HepG2 (cell line): ENCODE results near the gene PLD4. TPM values are rescaled to one million over a fixed set of nuclear protein-coding genes. Genes with fewer than 3 reads are reported as not detected.
A peak's percentile ranks its signal among the peaks of the same experiment; 100 is the strongest.
"Not testable (repeated sequence)": the region's sequence is repeated elsewhere in the genome, so short reads cannot be mapped to it uniquely, and the experiment has no call there.

ENCODE experiments used
- ATAC-seq: fragments of 200-7000 bp; cut with Tn5 transposase; 3 replicates; pipeline ENCODE4 v1.9.1; 2020; ENCODE audit warnings: mild to moderate bottlenecking, moderate library complexity
- BruUV-seq: library from RNA; stranded (reverse); fragments of 400-500 nt; replicated peaks from 2 replicates; lab custom pipeline; 2021; lab: Mats Ljungman, UMichigan
- CTCF ChIA-PET: fragments of 300-600 bp; formaldehyde crosslinking; extraction: SDS; loops from one replicate; lab custom pipeline; 2021; ENCODE audit warnings: low total read pairs, inconsistent platforms, low intra/inter-chr PET ratio; lab: Yijun Ruan, JAX
- POLR2A ChIA-PET: fragments of 350-600 bp; sonication (Branson Sonifier 250); formaldehyde crosslinking; loops from one replicate; lab custom pipeline; 2020; ENCODE audit warnings: antibody characterized with exemption, inconsistent platforms; lab: Yijun Ruan, JAX
- DNase-seq: peaks from one replicate; pipeline ENCODE4 v3.0.0-alpha.2; 2015; ENCODE audit warnings: low spot score
- FAIRE-seq: peaks from 3 replicates; lab custom pipeline; 2011; peaks lifted over from hg19 to GRCh38; lab: Jason Lieb, UNC
- H2AFZ ChIP-seq: one replicate; pipeline ENCODE4 v1.6.1; 2011; ENCODE audit warnings: low read length, inconsistent platforms
- H3K27ac ChIP-seq: fragments of 300-600 bp; 3 replicates; pipeline ENCODE4 v1.8.0; 2011; ENCODE audit warnings: mixed run types, mild to moderate bottlenecking, mixed read lengths, low read length, inconsistent platforms; ENCODE audit not compliant: insufficient read depth; ENCODE audit errors: extremely low read length
- H3K27me3 ChIP-seq, 2 experiments: fragments of 200-600 bp in 1 of 2; 2 replicates in 1 of 2; 3 replicates in 1 of 2; pipeline versions ENCODE4 v1.6.0 to v1.8.0; 2011; ENCODE audit warnings: low read length in 2 of 2, mild to moderate bottlenecking in 2 of 2, moderate library complexity in 2 of 2, inconsistent platforms in 1 of 2; ENCODE audit not compliant: insufficient read depth in 2 of 2, control insufficient read depth in 1 of 2
- H3K36me3 ChIP-seq, 2 experiments: fragments of 200-600 bp in 1 of 2; replicated peaks in 1 of 2; 2 replicates in 1 of 2; 3 replicates in 1 of 2; pipeline versions ENCODE4 v1.5.1 to v1.8.0; 2011; ENCODE audit warnings: low read length in 2 of 2, inconsistent platforms in 1 of 2; ENCODE audit not compliant: insufficient read depth in 2 of 2, control insufficient read depth in 1 of 2
- H3K4me1 ChIP-seq: 2 replicates; pipeline ENCODE4 v1.5.1; 2012; ENCODE audit warnings: low read length, inconsistent platforms; ENCODE audit not compliant: insufficient read depth
- H3K4me2 ChIP-seq: 2 replicates; pipeline ENCODE4 v1.6.0; 2011; ENCODE audit warnings: low read depth, low read length, inconsistent platforms
- H3K4me3 ChIP-seq, 3 experiments: fragments of 200-600 bp in 1 of 3; sonication (generic), shearing (Covaris generic) in 1 of 3; replicated peaks in 1 of 3; 2 replicates each; pipeline ENCODE4 v1.5.1; 2011 to 2016; ENCODE audit warnings: low read length in 3 of 3, inconsistent platforms in 2 of 3, low read depth in 2 of 3, mild to moderate bottlenecking in 2 of 3, control low read depth in 1 of 3, mixed read lengths in 1 of 3; ENCODE audit not compliant: insufficient read depth in 1 of 3
- H3K79me2 ChIP-seq: one replicate; pipeline ENCODE4 v1.6.1; 2011; ENCODE audit warnings: low read length, inconsistent platforms; ENCODE audit not compliant: insufficient read depth
- H3K9ac ChIP-seq: 2 replicates; pipeline ENCODE4 v1.6.0; 2011; ENCODE audit warnings: mild to moderate bottlenecking, low read depth, low read length, inconsistent platforms; ENCODE audit not compliant: insufficient read depth
- H3K9me3 ChIP-seq: 2 replicates; pipeline ENCODE4 v1.5.1; 2012; ENCODE audit warnings: mild to moderate bottlenecking, low read length
- H4K20me1 ChIP-seq: 2 replicates; pipeline ENCODE4 v1.6.0; 2011; ENCODE audit warnings: inconsistent platforms, mild to moderate bottlenecking, low read length, moderate library complexity; ENCODE audit not compliant: insufficient read depth
- CHCHD3 ChIP-seq: sonication (generic); formaldehyde crosslinking; IDR thresholded peaks from 2 replicates; pipeline ENCODE4 v1.8.0; 2022; ENCODE audit warnings: mild to moderate bottlenecking, missing genetic modification reagents, moderate library complexity
- E2F5 ChIP-seq: sonication (generic); formaldehyde crosslinking; conservative IDR thresholded peaks from 2 replicates; pipeline ENCODE4 v1.4.0; 2020; ENCODE audit warnings: missing genetic modification reagents
- FOXK2 ChIP-seq: fragments of 450-650 bp; IDR thresholded peaks from 2 replicates; pipeline ENCODE4 v1.6.1; 2016
- HOXA3 ChIP-seq: sonication (generic); formaldehyde crosslinking; IDR thresholded peaks from 2 replicates; pipeline ENCODE4 v1.5.0; 2020; ENCODE audit warnings: missing genetic modification reagents
- MTF1 ChIP-seq: sonication (generic); formaldehyde crosslinking; IDR thresholded peaks from 2 replicates; pipeline ENCODE4 v1.5.0; 2020; ENCODE audit warnings: missing genetic modification reagents
- RBFOX2 ChIP-seq: fragments of 200-400 bp; formaldehyde crosslinking; IDR thresholded peaks from 2 replicates; pipeline ENCODE4 v1.6.1; 2017; ENCODE audit warnings: low read depth, mild to moderate bottlenecking, low read length
- THAP11 ChIP-seq: IDR thresholded peaks from 2 replicates; pipeline ENCODE4 v1.6.1; 2016; ENCODE audit warnings: missing biosample characterization, missing genetic modification reagents
- XRCC5 ChIP-seq: fragments of 200-400 bp; formaldehyde crosslinking; optimal IDR thresholded peaks from 2 replicates; pipeline ENCODE3; 2017; ENCODE audit warnings: mild to moderate bottlenecking, low read length
- ZFP1 ChIP-seq: IDR thresholded peaks from 2 replicates; pipeline ENCODE4 v1.6.1; 2016
- ZNF670 ChIP-seq: sonication (generic); formaldehyde crosslinking; IDR thresholded peaks from 2 replicates; pipeline ENCODE4 v1.8.0; 2022; ENCODE audit warnings: mild to moderate bottlenecking, missing genetic modification reagents, borderline replicate concordance
- WGBS: methylation state at CpG from one replicate; pipeline ENCODE4 v1.1.6; 2017; ENCODE audit warnings: low lambda C conversion rate; 5-methylcytosine and 5-hydroxymethylcytosine counted together
- in situ Hi-C: cut with HindIII; loops from 2 replicates; pipeline ENCODE4 v1.10.0; 2017; ENCODE audit warnings: low pct_unique_long_range_greater_than_20kb; ENCODE audit not compliant: extremely low pct_ligation_motif_present
- intact Hi-C: fragments of 100-400 bp; cut with micrococcal nuclease; formaldehyde crosslinking; loops from one replicate; pipeline ENCODE4 v1.10.0; 2022; ENCODE audit not compliant: unreplicated experiment
- polyA plus RNA-seq, 8 experiments: library from polyadenylated mRNA; depleted of rRNA in 3 of 8; stranded (reverse) in 7 of 8; unstranded in 1 of 8; fragments of >200 nt; fragmentation: Illumina TruSeq in 4 of 8; extraction: Trizol in 4 of 8; gene quantifications; 2 replicates each; pipeline versions ENCODE4 v1.2.1 to v1.2.3, GENCODE V29; 2011 to 2016; ENCODE audit warnings: low read depth in 4 of 8, missing spikeins in 1 of 8, mixed read lengths in 1 of 8; ENCODE audit not compliant: insufficient read depth in 1 of 8
- total RNA-seq, 5 experiments: library from RNA; depleted of rRNA; stranded (reverse); fragments of >200 nt; fragmentation: Illumina TruSeq; extraction: Trizol; gene quantifications; 2 replicates each; pipeline ENCODE4 v1.2.3, GENCODE V29; 2016; ENCODE audit warnings: low read depth in 1 of 5

Gene PLD4
- total and polyA plus RNA-seq, 2 of the 13 experiments (the other 11 are each of a cell fraction or from before 2014, with no cell fraction given), result not detected

DNA sequence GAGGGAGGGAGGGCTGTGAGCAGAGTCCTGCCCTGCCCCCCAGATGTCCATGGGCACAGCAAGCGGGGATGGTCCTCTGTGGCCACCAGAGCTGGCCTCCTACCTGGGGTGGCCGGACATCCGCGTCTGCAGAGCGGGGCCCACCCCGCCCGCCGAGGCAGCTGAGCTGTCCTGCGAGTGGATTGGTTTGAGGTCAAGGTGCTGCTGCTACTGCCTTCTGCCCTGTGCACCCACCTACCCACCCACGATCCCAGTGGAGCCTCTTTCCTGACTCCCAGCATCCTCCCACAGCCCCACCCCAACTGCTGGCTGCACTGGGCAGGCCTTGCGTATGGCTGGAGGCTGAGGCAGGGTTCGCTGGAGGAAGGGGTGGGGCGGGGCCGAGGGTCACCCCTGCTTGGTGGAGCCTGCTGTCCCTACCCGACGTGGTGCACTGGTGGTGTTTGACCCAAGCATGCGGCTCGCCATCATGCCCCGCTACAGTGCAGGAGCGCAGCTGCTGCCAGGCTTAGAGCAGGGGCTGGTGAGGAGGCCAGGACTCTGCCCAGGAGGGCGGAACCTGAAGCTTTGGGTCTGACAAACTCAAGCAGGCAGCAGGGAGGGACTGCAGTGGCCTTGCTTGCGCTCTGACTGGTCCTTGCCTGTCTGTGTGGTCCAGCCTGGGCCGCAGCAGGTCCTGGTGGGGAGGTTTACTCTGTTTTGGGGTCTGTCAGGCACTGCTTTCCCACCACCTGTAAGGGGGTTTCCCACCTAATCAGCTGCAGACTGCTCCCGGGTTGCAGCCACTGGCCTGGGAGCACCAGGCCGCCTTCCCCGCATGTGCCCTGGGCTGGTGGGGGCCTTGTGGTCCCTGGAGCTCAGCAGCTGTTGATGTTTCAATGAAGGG, 35.9 kb upstream of the PLD4 start:
- no peak for FAIRE-seq
- POLR2A ChIA-PET, result no interaction called here
- 95% methylated on average over 12 of the region's 26 CpGs for WGBS

DNA sequence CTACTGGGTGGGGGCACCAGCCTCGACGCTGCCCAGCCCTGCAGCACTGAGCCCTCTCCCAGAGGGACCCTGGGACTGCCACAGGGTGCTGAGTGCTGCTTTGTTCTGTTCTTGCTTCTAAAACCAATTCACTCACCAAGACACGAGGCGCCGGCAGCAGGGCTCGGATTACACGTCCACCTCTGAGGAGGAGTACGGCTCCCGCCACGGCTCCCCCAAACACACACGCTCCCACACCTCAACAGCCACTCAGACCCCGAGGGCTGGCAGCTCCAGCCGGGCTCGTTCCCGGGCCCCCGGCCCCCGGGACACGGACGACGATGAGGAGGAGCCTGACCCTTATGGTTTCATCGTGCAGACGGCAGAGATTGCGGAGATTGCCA, 35.3 kb upstream of the PLD4 start:
- Histone ChIP-seq H3K79me2 (no peaks in the 10 kb centered on the region), H3K9ac (no peak overlapping the region), H3K4me2 (no peak overlapping the region), H3K4me1 (no peaks in the 10 kb centered on the region), H4K20me1 (no peaks in the 10 kb centered on the region), H3K27me3 (no peaks in the 10 kb centered on the region), H2AFZ (no peak overlapping the region), H3K27ac (no peak overlapping the region), H3K4me3 (no peak overlapping the region), H3K9me3 (no peaks in the 10 kb centered on the region), H3K36me3 (peaks cover 2 to 7% of the 10 kb centered on the region in 2 experiments; a peak in 2 of 5 replicates)
- DNase-seq (no peak), FAIRE-seq (no peak), ATAC-seq (no peak)
- WGBS, result 97% methylated on average over 16 of the region's 23 CpGs
- intact Hi-C loops, result no loop called here
- ChIA-PET POLR2A (no interaction called here), CTCF (no interaction called here)
- TF ChIP-seq THAP11, result no peak
- no peak for TF ChIP-seq FOXK2
- no peak for TF ChIP-seq CHCHD3 (CRISPR knock-in tag)
- no peak for TF ChIP-seq ZNF670 (CRISPR knock-in tag)
- no peak for TF ChIP-seq HOXA3 (CRISPR knock-in tag)
- no peak for TF ChIP-seq XRCC5
- no peak for TF ChIP-seq ZFP1 (CRISPR knock-in tag)
- no peak for TF ChIP-seq E2F5 (CRISPR knock-in tag)
- BruUV-seq, result no TSS peak
- in situ Hi-C loops, result no loop called here

More for the DNA sequence above, 35.9 kb upstream of the PLD4 start:
- Histone ChIP-seq H3K27ac (no peak overlapping the region), H2AFZ (no peak overlapping the region), H3K36me3 (peaks cover 2 to 7% of the 10 kb centered on the region in 2 experiments; a peak in 2 of 5 replicates), H4K20me1 (no peaks in the 10 kb centered on the region), H3K9me3 (no peaks in the 10 kb centered on the region), H3K27me3 (no peaks in the 10 kb centered on the region), H3K4me1 (no peaks in the 10 kb centered on the region), H3K4me2 (no peak overlapping the region), H3K4me3 (no peak overlapping the region), H3K79me2 (no peaks in the 10 kb centered on the region), H3K9ac (no peak overlapping the region)
- in situ Hi-C loops, result no loop called here
- no peak for ATAC-seq
- TF ChIP-seq RBFOX2, result 0 out of 2 replicates have a peak, but pooled peaks have one; percentile 3
- TF ChIP-seq MTF1, result no peak
- intact Hi-C loops, result no loop called here
- CTCF ChIA-PET, result no interaction called here
- no peak for DNase-seq
- no TSS peak for BruUV-seq

GRCh38 chr14:104890292-104890691, 34.4 kb upstream of the PLD4 start:
- ATAC-seq, H3K4me3 ChIP-seq, H3K36me3 ChIP-seq, H3K27me3 ChIP-seq, H3K4me1 ChIP-seq, in situ Hi-C loops, POLR2A ChIA-PET, DNase-seq, intact Hi-C loops, H3K27ac ChIP-seq, H3K9ac ChIP-seq, FAIRE-seq, H3K9me3 ChIP-seq, BruUV-seq, H4K20me1 ChIP-seq, CTCF ChIA-PET, H2AFZ ChIP-seq, H3K79me2 ChIP-seq, H3K4me2 ChIP-seq: not testable (repeated sequence)
